ENCODE data around the gene RAPGEF3.

RAPGEF3 gene

GRCh38 chr12:47742253-47742825, 16.3 kb downstream of the RAPGEF3 start:
- DNase-seq (ENCODE audit: low read depth in 2 of 2), result peak; percentile 43 to 79

- DNase-seq (ENCODE audit: low read depth in 2 of 2), result peak in 1 of 2 experiments; percentile 26
Observed at GRCh38 chr12:47741340-47741703, 17.4 kb downstream of the RAPGEF3 start.

- no peak for DNase-seq (ENCODE audit: low read depth in 2 of 2)
Observed at GRCh38 chr12:47740606-47741339, 17.9 kb downstream of the RAPGEF3 start.

DNA sequence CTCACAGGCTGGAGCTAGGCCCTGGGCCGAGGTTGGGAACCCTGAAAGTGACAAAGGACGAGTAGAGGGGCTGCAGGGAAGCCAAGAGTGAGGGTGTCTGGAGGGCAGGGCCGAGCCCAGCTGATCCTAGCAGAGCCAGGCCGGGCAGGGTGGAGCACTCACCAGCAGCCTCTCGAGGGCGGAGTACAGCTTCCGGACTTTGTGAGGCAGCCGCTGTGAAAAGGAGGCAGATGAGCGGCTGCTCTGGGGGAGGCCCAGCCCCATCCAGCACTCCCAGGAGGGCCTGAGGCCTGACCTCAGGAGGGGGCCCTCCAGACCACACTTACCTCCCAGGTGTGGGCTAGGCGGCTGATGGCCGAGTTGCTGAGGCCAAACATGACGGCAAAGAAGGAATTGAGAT, 18.7 kb downstream of the RAPGEF3 start:
- no peak for DNase-seq (ENCODE audit: low read depth in 2 of 2)

- no peak for DNase-seq (ENCODE audit: low read depth in 2 of 2)
Observed at GRCh38 chr12:47739297-47739696, 19.4 kb downstream of the RAPGEF3 start.

- DNase-seq (ENCODE audit: low read depth in 2 of 2), result no peak
Observed at GRCh38 chr12:47737936-47738594, 20.6 kb downstream of the RAPGEF3 start.

GRCh38 chr12:47736877-47737676, 21.6 kb downstream of the RAPGEF3 start:
- DNase-seq (ENCODE audit: low read depth in 2 of 2), result no peak

- DNase-seq (ENCODE audit: low read depth in 2 of 2), result no peak
Observed at GRCh38 chr12:47736216-47736615, 22.5 kb downstream of the RAPGEF3 start.

DNA sequence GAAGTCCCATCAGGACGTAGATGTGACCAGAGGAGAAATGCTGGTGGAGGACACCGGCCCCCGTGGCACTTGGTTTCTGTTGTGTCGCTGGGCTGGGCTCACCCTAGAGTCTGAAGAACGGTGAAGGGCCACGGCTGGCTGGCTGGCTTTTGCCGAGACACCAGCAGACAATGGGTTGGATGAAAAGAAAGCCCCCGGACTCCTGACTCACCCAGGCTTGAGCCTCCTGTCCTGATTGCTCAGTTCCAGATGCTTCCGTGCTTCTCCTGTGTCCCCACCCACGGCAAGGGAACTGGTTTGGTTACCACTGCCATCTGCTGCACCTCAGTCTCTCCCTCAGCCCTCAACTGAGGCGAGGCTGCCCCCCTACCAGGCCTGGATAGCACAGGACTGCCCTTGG, 23.0 kb downstream of the RAPGEF3 start:
- no peak for DNase-seq (ENCODE audit: low read depth in 2 of 2)

- no peak for DNase-seq (ENCODE audit: low read depth in 2 of 2)
Observed at GRCh38 chr12:47734725-47735480, 23.8 kb downstream of the RAPGEF3 start.

GRCh38 chr12:47733142-47733541, 25.5 kb downstream of the RAPGEF3 start:
- DNase-seq (ENCODE audit: low read depth in 2 of 2), result no peak

DNA sequence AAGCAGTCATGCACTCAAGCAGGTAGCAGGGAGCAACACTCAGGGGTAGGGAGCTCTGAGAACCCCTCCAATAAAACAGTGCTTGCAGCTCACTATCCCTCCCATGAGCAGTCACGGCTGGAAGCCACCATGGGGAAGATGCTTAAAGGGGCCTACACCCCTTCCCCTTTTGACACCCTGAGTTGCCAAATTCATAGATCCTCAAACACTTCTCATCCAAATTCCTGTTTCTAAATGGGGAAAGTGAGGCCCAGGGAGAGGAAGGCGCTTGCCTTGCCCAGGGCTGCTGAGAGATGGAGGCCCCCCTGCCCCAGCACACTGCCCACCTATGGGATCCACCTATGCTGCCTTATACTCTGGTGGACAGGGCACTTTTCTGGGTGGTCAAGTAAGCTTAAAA, 26.2 kb downstream of the RAPGEF3 start:
- DNase-seq (ENCODE audit: low read depth in 2 of 2), result no peak

DNA sequence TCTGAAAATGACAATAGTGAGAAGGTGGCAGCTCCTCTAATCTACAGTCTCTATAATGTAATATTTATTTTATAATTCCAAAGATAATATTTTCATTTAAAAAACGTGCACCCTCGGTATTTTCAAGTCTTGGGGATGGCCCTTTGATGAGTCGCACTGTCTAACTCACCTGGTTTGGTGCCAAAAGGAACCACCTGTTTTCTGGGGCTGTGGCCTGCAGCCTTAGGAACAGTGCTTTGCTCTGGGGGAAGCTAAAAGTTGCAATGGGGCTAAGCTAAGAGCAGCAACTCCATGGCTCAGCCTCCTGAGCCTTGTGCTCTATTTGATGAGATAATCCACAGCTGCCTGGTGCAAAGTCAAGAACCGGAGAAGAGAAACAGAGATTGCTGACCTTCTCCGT, 27.0 kb downstream of the RAPGEF3 start:
- DNase-seq (ENCODE audit: low read depth in 2 of 2), result no peak

DNA sequence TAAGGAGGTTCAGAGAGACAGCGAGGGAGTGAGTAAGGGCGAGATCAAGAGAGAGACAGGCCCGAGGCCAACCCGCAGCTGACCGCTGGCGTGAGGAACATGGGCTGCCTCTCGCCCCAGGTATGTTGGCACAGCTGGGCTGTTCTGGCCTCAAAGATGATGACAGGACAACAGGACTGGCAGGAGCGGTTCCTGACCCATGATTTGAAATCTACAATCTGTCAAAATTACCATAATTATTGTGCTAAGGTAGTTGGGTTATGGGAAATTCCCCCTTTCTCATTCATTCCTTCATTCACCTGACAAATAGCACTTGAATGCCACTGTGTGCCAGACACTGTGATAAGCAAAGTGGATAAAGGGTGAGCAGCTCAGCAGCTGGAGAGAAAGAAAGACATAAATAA, 28.3 kb downstream of the RAPGEF3 start:
- DNase-seq (ENCODE audit: low read depth in 2 of 2), result no peak

DNA sequence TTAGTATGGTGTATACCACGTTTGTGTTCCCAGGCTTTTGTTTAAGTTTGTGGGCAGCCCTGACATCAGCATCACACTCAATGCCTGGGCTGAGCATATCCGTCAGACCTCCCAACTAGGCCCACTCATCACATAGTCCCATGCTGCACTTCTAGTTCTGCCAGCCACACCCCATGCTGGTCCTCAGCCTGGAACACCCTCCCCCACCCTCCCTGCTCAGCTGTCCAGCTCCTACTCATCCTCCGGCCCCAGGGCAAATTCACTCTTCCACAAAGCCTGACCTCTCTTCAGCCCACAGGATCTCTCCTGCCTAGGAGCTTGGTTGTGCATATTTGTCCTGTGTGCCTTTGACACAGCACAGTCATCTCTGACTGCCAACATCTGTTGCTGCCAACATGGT, 29.4 kb downstream of the RAPGEF3 start:
- no peak for DNase-seq (ENCODE audit: low read depth in 2 of 2)

DNA sequence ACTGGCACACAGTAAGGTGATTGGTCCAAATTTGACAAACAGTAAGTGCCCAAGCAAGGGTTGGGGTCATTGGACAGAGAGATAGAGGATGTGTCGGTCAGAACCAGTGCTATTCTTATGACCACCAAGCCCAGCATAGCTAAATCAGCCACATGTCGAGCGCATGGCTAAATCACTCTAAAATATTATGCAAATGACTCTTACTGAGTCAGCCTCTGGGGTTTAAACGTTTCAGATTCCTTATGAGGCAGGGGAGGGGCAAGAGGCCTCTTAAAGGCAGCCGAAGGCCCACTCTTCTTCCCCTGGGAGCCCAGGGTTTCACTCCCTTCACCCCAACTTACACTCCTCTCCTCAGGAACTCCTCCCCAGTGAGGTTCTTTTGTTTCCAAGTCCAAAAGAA, 32.8 kb downstream of the RAPGEF3 start:
- no peak for DNase-seq (ENCODE audit: low read depth in 2 of 2)

- DNase-seq (ENCODE audit: low read depth in 2 of 2), result no peak
Observed at GRCh38 chr12:47725091-47725772, 33.4 kb downstream of the RAPGEF3 start, which contains the start of gene ENDOU. Gene ENDOU, minus strand, starts transcription at chr12:47725490. Its CDS starts 77 bp downstream, at chr12:47725413.

DNA sequence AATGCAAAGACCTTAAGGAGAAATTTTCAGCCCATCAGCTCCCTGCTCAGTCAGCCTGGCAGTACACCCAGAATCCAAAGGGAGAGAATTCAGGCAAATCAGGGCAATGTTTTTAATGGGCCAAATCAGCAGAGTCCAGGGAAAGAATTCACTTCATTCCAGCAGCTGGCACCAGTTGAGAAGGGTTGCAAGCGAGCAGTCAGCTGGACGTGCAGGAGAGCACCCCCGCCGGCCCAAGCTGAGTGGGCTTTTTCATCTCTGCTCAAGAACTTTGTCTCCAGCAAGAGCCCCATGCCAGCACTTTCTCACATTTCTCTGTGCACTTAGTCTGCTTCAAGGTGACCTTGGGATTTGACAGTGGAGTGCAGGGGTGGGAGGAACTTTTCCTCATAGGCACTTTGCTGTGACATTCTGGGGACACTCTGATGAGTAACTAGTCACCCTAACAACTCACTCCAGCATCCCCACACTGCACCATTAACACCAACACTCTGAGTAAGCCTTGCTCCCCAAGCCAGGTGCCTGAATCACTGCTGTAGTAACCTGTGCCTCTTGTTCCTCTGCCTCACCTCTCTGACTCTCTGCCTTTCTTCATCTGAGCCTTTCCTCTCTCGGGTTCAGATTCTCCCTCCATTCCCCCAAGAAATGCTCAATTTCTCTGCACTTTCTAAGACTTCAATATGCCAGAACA, 35.6 kb downstream of the RAPGEF3 start:
- no peak for DNase-seq (ENCODE audit: low read depth in 2 of 2)

DNA sequence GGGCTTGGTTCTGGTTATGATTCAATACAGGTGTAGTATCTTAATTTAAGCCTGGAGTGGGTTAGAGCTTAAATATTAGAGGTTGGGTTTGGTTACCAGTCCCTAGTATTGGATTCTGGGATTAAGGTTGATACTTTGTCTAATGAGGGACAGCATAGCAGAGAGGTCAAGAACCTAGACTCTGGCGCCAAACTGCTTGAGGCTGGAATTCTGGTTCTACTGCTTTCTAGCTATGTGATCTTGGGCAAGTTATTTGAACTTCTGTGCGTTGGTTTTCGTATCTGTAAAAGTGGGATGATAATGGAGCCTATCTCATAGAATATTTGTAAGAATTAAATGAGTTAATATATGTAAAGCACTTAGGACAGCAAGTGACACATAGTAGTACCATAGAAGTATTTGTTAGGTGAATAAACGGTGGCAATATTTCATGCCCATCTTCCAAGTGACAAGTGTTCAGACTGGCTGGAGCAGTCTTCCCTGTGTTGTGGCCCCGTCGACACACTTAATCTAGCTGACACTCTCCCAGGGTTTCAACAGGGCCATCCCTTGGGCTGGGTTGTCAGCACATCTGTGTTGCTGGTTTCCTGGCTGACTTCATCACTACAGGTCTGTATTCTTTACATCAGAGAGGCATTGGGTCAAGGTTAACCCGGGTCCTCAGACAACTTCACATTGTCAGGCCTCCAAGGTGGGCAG, 36.4 kb downstream of the RAPGEF3 start:
- no peak for DNase-seq (ENCODE audit: low read depth in 2 of 2)
